NOMO-1 (cell line): ENCODE data around the gene PPL.
A peak's percentile ranks its signal among the peaks of the same experiment; 100 is the strongest.

Experiments
- DNase-seq, 2 experiments: peaks; one replicate each; lab custom pipeline; 2025; ENCODE audit not compliant: unreplicated experiment in 2 of 2; lab: John Stamatoyannopoulos, UW

PPL gene

DNA sequence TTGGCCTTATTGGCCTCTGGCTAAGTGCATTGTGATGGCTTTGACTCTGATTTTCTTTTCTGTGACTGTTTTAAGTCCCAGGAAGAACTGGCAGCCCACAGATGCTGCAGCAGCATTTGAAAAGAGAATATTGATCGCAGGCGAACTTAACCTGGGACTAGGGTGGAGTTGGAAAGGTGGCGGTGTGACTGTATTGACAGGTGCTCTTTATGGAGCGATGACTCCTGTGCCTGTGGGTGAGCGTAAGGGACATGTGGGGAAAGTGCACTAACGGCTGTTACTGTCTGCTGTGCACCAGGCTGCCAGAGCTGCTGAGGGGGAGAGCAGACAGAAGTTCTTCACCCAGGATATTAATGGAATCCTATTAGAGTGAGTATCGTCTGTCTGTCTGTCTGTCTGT, 68.4 kb downstream of the PPL start:
- DNase-seq = no peak

DNA sequence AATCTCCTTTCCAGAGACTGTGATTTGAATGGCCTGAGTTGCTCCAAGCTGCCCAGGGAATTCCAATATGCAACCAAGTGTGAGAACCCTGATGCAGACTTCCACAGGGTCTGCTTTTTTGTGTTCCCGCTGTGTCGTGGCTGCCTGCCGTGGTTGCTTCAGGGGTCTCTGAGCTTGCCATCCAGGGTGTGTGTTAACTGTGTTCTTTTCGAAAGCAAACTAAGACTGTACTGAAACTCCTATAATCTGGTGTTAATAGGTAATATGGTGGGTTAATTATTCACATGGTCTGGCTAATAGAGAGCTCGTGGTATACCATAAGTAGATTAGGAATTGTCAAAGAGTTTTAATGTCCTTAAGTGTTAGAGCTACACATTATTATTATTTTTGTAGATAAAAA, 68.9 kb downstream of the PPL start:
- no peak for DNase-seq

DNA sequence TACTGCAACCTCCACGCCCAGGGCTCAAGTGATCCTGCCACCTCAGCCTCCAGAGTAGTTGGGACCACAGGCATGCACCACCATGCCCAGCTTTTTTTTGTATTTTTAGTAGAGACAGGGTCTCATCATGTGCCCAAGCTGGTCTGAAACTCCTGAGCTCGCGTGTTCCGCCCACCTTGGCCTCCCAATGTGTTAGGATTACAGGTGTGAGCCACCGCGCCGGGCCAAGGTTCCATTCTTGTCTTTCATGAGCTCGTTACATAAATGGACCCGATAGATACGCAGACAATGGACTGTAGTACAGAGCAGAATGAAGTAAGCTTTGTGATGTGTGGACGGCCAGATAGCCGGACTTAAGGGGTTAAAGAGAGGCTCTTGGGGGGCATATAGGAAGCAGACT, 70.4 kb downstream of the PPL start:
- no peak for DNase-seq

DNA sequence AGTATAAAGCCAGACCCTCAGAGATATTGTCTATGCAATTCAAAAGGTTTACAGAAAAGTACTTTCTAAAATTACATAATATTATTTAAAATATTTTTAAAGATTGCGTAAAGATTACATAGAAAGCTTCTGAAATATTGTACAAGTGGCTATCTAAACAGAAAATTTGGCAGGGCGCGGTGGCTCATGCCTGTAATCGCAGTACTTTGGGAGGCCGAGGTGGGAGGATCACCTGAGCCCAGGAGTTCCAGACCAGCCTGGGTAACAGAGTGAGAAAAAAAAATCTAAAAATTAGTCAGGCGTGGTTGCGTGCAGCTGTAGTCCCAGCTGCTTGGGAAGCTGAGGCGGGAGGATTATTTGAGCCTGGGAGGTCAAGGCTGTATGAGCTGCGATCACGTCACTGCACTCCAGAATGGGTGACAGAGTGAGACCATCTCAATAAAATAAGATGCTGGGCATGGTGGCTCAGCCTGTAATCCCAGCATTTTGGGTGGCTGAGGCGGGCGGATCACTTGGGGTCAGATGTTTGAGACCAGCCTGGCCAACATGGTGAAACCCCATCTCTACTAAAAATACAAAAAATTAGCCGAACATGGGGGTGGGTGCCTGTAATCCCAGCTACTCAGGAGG, 71.6 kb downstream of the PPL start:
- DNase-seq = no peak

DNA sequence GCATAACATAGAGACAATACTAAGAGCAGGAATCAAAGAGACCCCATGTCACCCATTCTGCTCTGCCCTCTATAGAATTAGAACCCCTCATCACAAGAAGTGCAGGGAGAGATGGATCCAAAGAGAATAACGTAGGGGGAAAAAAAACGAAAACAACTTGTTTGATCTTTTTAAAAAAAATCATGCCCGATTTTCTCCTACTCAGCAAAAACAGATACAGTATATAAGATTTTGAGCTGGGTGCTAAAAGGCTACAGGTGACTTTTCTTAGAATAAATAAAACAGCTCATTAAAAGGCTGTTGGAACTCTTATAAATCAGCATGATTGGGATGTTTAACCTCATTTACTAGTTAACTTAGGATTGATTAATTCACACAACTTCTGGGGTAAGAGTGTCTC, 72.2 kb downstream of the PPL start:
- no peak for DNase-seq

DNA sequence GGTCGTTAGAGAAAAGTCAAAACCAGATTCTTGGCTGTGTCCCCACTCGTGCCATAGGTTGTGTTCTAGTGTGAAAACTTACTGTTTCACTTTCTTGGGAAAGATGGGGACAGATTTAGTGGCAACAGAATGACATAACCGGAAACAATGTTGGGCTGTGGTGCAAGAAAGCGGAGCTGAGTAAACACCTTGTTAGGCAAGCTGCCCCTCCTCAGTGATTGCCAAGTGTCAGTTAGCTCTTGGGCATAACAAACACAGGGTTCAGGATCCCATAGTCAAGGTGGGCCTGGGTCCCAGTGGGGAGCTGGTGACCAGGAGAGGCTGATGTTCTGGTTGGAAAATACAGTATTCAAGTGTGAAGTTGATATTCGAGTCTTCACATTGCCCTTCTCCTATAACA, 74.3 kb downstream of the PPL start:
- peak in 1 of 2 experiments; percentile 2 for DNase-seq

DNA sequence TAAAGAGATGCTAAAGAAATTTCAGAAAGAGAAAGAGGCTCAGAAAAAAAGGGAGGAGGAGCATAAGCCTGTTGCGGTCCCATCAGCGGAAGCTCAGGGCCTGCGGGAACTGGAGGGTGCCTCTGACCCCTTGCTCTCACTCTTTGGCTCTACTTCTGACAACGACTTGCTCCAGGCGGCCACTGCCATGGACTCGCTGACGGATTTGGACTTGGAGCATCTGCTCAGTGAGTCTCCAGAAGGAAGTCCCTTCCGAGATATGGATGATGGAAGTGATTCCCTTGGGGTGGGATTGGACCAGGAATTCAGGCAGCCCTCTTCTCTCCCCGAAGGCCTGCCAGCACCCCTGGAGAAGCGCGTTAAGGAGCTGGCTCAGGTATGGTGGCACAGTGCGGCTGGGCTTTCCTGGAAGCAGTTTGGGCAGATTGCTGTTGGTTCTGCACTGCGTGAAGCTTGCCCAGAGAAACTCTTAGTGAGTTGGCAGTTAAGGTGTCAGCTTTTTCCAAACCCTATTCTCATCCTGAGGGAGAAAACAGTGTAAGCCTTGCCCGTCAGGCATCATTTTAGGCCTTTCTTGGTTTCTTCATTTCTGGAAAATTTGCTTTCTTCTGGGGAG, 76.1 kb downstream of the PPL start:
- DNase-seq = no peak

DNA sequence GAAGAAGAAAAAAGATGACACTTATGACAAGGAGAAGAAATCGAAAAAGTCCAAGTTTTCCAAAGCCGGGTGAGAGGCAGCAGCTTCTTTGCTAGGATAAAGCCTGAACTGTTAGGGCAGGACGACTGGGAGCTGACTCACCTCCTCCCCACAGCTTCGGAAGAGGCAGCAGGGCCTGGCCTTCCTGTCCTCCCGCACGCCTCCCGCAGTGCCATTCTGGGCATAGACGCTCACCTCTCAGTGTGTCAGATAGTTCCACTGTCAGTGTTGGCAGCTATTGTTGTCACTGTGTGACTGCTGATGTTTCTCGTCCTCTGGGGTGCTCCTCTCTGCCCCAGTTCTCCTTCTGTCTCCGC, 77.1 kb downstream of the PPL start:
- DNase-seq = no peak

DNA sequence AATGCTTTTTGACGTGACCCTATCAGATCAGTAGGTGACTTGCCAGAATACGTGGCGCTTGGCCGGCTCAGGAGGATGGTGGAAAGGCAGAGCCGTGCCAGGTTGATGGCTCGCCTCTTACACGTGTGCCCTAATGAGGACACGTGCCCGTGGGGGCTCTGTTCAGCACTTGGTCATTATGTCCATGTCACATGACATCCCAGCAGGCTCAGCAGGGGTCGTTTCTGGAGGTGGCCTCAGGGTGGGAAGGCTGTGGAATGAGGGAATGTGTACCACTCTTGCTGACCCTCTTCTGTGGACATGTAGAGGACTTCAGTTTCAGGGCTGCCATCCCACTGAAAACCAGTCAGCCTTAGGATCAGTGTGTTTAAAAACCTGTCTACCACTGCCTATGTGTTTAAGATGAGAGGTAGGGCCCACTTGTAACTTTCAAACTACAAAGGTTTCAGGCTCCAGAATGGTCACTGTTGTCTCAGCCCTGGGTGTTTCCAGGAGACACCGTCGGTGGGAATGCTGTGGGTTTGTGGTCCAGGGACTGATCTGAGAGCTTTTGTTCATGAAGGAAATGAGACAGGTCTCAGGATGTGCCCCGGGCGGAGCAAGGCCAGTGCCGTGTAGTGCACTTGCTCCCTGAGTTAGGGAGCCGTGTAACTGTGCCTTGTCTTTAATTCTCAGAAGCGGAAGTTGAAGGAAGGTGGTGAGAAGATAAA, 77.6 kb downstream of the PPL start:
- no peak for DNase-seq

DNA sequence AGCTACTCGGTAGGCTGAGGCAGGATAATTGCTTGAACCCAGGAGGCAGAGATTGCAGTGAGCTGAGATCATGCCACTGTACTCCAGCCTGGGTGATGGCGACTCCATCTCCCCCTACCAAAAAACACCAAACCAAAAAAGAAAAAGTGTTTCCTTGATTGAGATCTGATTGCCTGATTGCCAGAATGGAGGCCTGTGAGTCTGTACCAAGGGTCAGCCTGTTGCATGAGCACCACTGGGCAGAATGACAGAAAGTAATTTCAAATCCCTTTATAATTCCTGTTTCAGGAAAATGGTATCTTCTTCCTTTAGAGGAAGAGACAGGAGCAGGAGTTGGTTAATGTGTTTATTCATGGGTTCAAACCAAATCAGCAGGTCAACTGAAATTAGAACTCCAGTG, 81.1 kb downstream of the PPL start:
- no peak for DNase-seq

DNA sequence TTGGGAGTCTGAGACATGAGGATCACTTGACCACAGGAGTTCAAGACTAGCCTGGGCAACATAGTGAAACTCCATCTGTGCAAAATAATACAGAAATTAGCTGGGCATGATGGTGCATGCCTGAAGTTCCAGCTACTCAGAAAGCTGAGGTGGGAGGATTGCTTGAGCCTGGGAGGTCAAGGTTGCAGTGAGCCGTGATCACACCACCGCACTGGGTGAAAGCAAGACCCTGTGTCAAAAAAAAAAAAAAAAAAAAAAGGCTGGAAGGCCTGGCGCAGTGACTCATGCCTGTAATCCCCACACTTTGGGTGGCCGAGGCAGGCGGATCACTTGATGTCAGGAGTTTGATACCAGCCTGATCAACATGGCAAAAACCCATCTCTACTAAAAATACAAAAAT, 81.6 kb downstream of the PPL start:
- DNase-seq = no peak

DNA sequence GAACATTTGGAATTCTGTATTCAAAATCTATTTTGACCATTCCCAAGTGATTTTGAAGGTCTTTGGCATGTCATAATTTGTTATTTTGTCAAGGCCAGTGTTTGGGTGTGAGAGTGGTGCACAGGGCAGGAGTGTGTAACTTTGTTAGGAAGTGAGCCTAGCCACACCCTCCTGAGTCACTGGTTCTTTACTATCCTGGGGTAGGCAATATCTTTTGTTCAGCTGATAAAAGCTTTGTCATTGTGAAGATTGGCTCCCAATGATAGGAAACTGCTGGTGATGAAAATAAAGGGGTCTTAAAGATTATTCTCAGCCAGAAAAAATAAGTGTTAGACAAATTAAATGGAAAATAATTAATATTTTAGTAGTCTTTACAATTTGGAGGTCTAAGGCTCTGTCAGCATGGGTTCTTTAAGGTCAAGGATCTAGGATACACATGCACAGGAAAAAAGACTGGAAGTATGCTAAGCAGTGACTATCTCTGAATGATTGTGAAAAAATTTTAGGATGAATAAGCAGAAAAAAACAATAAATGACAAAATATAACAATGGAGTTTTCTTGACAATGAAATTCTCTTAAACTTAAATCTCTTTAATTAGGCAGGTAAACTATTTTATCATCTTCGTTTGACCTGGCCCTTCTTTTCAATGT, 84.6 kb downstream of the PPL start:
- peak in 1 of 2 experiments; percentile 5 for DNase-seq

DNA sequence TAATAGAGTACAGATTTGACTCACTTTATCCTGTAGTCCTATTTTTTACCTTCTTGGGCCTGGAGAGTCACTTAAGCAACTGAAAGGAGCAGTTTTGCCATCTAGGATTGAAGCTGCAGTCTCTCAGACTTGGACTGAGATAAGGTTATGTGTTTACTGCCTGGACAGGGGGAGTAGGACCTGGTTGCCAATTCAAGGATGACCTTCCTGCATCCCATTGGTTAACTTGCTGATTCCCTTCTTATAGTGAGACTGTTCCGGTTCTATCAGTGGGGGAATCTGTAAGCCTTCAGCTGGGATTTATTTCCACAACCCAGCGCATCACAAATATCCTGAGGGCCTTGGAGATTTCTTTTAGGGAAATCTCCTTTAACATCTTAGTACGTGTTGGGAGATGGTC, 86.7 kb downstream of the PPL start:
- no peak for DNase-seq

DNA sequence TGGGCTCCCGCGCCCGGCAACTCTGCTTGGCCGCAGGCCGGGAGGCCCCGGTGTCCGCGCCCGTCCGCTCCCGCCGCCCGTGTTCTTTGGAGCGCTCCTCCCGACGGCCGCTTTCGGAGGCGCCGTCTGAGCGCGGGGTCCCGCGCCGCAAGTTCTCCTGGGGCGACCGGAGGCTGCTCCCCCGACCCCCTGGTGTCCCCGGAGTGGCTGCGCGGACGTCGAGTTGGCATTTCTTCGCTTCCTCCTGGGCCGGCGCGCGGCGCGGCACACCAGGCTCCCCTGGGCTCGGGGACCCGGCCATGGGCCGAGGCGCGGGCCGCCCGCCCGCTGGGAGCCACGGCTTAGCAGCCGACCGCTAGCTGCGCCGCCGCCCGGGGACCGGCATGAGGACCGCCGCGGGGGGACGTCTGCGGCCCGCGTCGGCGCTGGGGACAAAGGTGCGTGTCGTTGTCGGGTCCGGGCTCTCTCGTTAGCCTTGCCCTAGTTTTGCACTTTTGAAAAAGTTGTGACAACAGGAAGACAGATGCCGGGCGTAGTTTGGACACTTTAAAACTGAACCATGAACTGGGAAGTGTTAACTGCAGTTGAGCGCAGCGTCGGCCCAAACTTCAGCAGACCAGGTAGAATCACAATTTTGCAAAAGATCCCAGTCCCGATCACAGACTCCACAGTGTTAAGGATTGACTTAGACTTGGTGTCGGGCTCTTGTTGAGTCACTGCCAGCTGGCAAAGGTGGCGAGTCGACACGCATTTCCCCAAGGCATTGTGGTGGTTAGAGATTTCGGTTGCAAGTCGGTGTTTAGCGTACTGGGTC, 89.0 kb downstream of the PPL start:
- DNase-seq = peak; percentile 45 to 49

DNA sequence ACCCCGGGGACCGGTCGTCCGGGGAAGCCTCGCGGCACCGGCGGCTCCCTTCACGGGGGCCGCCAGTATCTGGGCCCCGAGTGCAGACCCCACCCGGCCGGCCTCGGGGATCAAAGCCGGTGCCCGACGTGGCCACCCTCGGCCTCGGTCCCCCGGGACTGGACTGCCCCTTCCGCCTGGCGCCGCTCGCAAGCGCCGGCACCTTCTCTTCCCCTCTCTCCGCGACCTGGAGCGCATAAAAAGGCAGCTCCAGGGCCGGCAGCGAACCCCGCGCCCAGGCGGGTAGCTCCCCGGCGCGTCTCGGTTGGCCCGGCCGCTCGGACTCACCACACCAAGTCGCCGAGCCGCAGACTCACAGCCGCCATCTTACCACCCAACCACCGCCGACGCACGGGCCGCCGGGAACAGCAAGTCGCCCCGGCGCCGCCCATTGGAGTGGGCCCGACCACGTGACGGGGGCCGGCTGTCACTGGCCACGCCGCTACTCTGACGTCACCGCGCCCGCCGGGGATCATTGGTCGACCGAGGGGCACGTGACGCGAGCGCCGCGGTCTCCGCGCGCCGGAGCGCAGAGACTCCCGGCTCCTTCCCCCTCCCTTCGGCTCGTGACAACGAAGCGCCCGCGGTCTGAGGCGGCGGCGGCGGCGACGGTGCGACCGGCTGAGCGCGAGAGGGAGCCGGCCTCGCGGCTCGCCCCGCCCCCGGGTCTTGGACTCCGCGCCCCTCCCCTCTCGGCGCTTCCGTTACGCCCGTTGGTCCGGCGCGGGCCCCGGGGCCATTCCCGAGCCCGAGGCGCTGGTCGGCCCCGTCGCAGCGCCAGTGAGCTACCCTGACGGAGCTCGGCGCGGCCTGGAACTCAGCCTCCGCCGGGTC, 89.8 kb downstream of the PPL start, which contains the start of the genes GLYR1 and UBN1:
Gene GLYR1 (minus strand): TSS at position 388 of the 873 bp plus-strand sequence. CDS start 23 bp downstream, at position 365.
Gene UBN1 (plus strand): TSS at position 581 of the 873 bp plus-strand sequence. CDS start 5,437 bp downstream, outside the sequence.
- peak; percentile 96 to 97 for DNase-seq

DNA sequence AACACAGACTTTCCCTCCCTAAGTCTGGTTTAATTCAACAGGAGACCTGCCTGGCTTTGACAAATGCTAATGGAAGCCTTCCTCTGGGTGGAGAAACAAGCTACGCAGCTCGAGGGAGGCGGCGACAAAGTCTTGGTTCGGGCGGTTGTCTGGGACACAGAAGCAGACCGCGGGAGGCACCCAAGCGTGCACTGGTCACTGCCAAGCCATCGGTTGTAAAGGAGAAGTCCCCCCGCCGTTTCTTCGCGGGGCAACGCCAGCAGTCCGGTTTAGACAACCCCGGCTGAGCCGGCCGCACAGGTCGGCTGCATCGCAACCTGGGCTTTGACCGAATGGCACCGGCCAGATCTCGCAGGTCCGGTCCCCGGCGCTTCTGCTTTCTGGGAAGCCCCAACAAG, 90.4 kb downstream of the PPL start:
- DNase-seq = peak; percentile 6 to 43

DNA sequence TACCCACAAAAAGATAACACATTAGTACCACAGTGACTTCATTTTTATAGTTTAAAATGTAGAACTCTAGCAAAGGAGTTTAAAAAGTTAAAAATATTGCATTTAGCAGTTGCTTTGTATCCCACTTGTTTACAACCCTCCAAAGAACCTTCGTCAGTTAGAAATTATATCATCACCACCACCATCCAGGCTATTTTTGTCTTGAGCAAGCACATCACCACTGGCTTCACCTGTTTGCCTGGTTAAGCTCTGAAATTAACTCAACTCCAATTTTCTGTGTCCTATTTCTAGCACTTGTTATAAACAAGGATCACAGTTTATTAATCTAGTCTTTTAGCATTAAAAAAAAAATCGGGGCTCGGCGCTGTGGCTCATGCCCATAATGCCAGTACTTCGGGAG, 96.0 kb downstream of the PPL start:
- no peak for DNase-seq

DNA sequence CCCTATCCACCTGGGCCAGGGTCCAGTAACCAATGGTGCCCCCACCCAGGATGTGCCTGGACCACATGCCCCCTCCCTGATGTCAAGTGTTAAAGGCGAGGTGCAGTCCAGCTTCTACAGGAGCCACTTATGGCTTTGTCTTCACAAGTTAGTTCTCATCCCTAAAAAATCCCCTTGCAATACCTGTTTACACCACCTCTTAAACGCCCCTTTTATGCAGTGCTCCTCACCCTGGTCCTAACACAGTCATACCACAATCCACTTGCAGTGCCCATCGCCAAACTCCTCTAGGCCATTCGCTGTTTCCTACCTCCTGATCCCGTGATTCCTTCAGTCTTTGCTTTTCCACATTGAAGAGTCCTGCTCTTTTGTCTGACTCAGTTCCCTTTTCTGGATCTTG, 97.0 kb downstream of the PPL start:
- DNase-seq = no peak

DNA sequence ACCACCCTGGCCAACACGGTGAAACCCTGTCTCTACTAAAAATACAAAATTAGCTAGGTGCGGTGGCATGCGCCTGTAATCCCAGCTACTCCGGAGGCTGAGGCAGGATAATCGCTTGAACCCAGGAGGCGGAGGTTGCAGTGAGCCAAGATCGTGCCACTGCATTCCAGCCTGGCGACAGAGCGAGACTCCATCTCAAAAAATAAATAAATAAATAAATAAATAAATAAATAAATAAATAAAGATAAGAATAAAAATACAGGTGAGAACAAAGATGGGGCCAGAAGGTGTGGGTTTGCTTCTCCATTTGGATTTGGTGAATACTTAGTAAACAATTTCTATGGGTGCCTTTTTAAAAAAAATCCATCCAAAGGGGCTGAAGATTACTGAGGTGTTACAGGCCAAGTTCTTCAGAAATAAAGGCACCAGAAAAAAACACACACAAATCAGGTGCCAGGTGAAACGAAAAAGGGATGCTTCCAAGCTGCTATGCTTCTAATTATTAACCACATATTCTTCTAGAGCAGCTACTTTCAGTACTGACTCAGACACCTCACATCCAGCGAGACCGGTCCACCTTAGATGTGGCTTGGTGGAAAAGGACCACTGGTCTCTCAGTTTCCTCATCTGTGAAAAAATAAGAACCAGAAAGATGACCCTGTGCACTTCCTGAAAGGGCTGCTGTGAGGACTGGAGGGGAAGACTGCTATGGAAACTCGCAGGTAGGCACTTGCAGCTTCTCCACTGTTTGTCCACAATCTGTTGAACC, 99.0 kb downstream of the PPL start:
- DNase-seq = no peak
